Measurements from ENCODE around the gene FANCE. TPM values are rescaled to one million over a fixed set of nuclear protein-coding genes. Genes with fewer than 3 reads are reported as not detected.
"Not testable (repeated sequence)": the region's sequence is repeated elsewhere in the genome, so short reads cannot be mapped to it uniquely, and the experiment has no call there.

The FANCE gene
- total and polyA plus RNA-seq, 9 donors, result 5.3 to 12.2 (median 9.1) TPM

- intact Hi-C loops (cut with DNase I), result no loop called here
- DNase-seq, result no peak
- WGBS, 3 donors, result 86 to 91% (median 87%) methylated on average over 10 of the region's 10 CpGs
Observed at GRCh38 chr6:35428421-35429149, 23.6 kb upstream of the FANCE start.

GRCh38 chr6:35429463-35429862, 22.7 kb upstream of the FANCE start:
- no peak for DNase-seq
- 95 to 96% (median 96%) methylated on average over 2 of the region's 2 CpGs for WGBS, 3 donors
- H3K4me1 ChIP-seq (ENCODE audit: insufficient read depth), result no peaks in the 10 kb centered on the region
- no peak overlapping the region for H3K4me3 ChIP-seq
- no peaks in the 10 kb centered on the region for H3K27me3 ChIP-seq
- H3K27ac ChIP-seq, result no peak overlapping the region
- intact Hi-C loops (cut with DNase I), result no loop called here
- no peaks in the 10 kb centered on the region for H3K36me3 ChIP-seq
- TF ChIP-seq POLR2A (IDR thresholded peaks at IDR 0.05) (no peak), EP300 (IDR thresholded peaks at IDR 0.05) (no peak), CTCF (IDR thresholded peaks at IDR 0.05) (no peak)
- H3K9me3 ChIP-seq, result no peaks in the 10 kb centered on the region

More at GRCh38 chr6:35428421-35429149, 23.6 kb upstream of the FANCE start:
- no peak overlapping the region for H3K27ac ChIP-seq
- no peaks in the 10 kb centered on the region for H3K4me1 ChIP-seq (ENCODE audit: insufficient read depth)
- H3K9me3 ChIP-seq, result no peaks in the 10 kb centered on the region
- H3K27me3 ChIP-seq, result no peaks in the 10 kb centered on the region
- no peaks in the 10 kb centered on the region for H3K36me3 ChIP-seq
- TF ChIP-seq EP300 (IDR thresholded peaks at IDR 0.05), result no peak
- no peak for TF ChIP-seq POLR2A (IDR thresholded peaks at IDR 0.05)
- TF ChIP-seq CTCF (IDR thresholded peaks at IDR 0.05), result no peak
- no peak overlapping the region for H3K4me3 ChIP-seq

GRCh38 chr6:35432291-35432690, 19.8 kb upstream of the FANCE start:
- TF ChIP-seq POLR2A (IDR thresholded peaks at IDR 0.05) (no peak), EP300 (IDR thresholded peaks at IDR 0.05) (no peak), CTCF (IDR thresholded peaks at IDR 0.05) (no peak)
- no peaks in the 10 kb centered on the region for H3K4me1 ChIP-seq (ENCODE audit: insufficient read depth)
- H3K36me3 ChIP-seq, result no peaks in the 10 kb centered on the region
- no peak for DNase-seq
- H3K9me3 ChIP-seq, result no peaks in the 10 kb centered on the region
- no peaks in the 10 kb centered on the region for H3K27me3 ChIP-seq
- H3K4me3 ChIP-seq, result no peak overlapping the region
- 62 to 66% (median 65%) methylated on average over 4 of the region's 4 CpGs for WGBS, 3 donors
- H3K27ac ChIP-seq, result no peak overlapping the region
- intact Hi-C loops (cut with DNase I), result no loop called here

GRCh38 chr6:35432702-35433101, 19.4 kb upstream of the FANCE start:
- H3K36me3 ChIP-seq; H3K9me3 ChIP-seq; H3K27me3 ChIP-seq; H3K4me1 ChIP-seq (ENCODE audit: insufficient read depth); H3K27ac ChIP-seq; intact Hi-C loops (cut with DNase I); H3K4me3 ChIP-seq; DNase-seq: not testable (repeated sequence)
- WGBS, 3 donors, result 33 to 55% (median 40%) methylated on average over 3 of the region's 3 CpGs

GRCh38 chr6:35435074-35435837, 16.9 kb upstream of the FANCE start:
- DNase-seq, result no peak
- H3K4me3 ChIP-seq, result no peak overlapping the region
- H3K27me3 ChIP-seq, result no peaks in the 10 kb centered on the region
- no peaks in the 10 kb centered on the region for H3K9me3 ChIP-seq
- H3K27ac ChIP-seq, result no peak overlapping the region
- WGBS, 3 donors, result 84 to 85% (median 85%) methylated on average over 14 to 16 of the region's 16 CpGs
- no peaks in the 10 kb centered on the region for H3K4me1 ChIP-seq (ENCODE audit: insufficient read depth)
- no peaks in the 10 kb centered on the region for H3K36me3 ChIP-seq
- intact Hi-C loops (cut with DNase I), result loop anchor here in 1 of 4 donors (5.0 kb wide), 1 partner anchor 1393 kb away; no protein-coding TSS in a partner anchor
- TF ChIP-seq CTCF (IDR thresholded peaks at IDR 0.05) (no peak), EP300 (IDR thresholded peaks at IDR 0.05) (no peak), POLR2A (IDR thresholded peaks at IDR 0.05) (no peak)
